Right atrium auricular region (tissue), 2 donors: ENCODE data around the gene ADK. TPM values are rescaled to one million over a fixed set of nuclear protein-coding genes. Genes with fewer than 3 reads are reported as not detected.
"Not testable (repeated sequence)": the region's sequence is repeated elsewhere in the genome, so short reads cannot be mapped to it uniquely, and the experiment has no call there.

Source experiments
- DNase-seq: peaks from one replicate; pipeline ENCODE4 v3.0.0-alpha.2; 2019; ENCODE audit warnings: low spot score
- H3K27ac ChIP-seq, 2 donors: fragments of 200-600 bp; sonication (generic); 1 replicate in 1 of 2; 2 replicates in 1 of 2; pipeline ENCODE4 v1.5.1; 2016 to 2019
- H3K27me3 ChIP-seq, 2 donors: fragments of 200-600 bp; sonication (generic); one replicate each; pipeline versions ENCODE4 v1.5.1 to v1.6.0; 2017 to 2019
- H3K36me3 ChIP-seq: fragments of 200-600 bp; sonication (generic); one replicate; pipeline ENCODE4 v1.5.1; 2016
- H3K4me1 ChIP-seq, 2 donors: fragments of 200-600 bp; sonication (generic); one replicate each; pipeline versions ENCODE4 v1.5.1 to v1.6.0; 2017 to 2019
- H3K4me3 ChIP-seq, 2 donors: fragments of 200-600 bp; sonication (generic); 1 replicate in 1 of 2; 2 replicates in 1 of 2; pipeline ENCODE4 v1.5.1; 2017 to 2019; ENCODE audit warnings: mild to moderate bottlenecking in 1 of 2, moderate library complexity in 1 of 2
- H3K9me3 ChIP-seq, 2 donors: fragments of 200-600 bp; sonication (generic); one replicate each; pipeline ENCODE4 v1.5.1; 2019
- total RNA-seq, 2 donors: library from RNA; depleted of rRNA; stranded (reverse); fragments of >200 nt; gene quantifications; one replicate each; pipeline ENCODE4 v1.1.0, GENCODE V29; 2016
- TF ChIP-seq, protein P1 (sequence below), 2 donors: fragments of 200-600 bp; sonication (generic); IDR thresholded peaks; one replicate each; pipeline ENCODE4 v1.5.1; 2019; ENCODE audit warnings: antibody characterized with exemption in 2 of 2

ADK gene
- total RNA-seq, 2 donors from 2014 or later = 23.7 to 31.6 TPM

DNA sequence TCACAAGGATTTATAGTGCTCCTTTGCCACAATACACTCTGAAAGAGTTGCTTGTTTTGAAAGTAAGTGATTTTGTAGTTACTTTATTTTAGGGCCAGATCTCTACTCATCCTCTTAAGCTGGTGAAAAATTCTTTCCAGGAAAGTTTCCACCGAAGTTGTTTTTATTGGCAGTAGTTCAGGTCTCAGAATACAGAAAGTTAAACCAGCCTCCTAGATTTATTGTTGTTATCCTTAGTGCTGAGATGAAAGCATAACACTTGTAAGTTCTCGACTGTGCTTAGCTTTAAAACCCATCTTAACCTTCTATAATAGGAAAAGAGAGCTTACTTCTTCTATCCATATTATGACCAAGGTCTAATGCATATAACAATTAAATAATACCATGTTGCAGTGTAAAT is 5.9 kb upstream of the ADK start:
- Histone ChIP-seq H3K36me3 (no peaks in the 10 kb centered on the region), H3K4me1 (peaks cover 0 to 28% of the 10 kb centered on the region in 2 donors), H3K9me3 (no peaks in the 10 kb centered on the region), H3K4me3 (no peak overlapping the region), H3K27me3 (no peaks in the 10 kb centered on the region), H3K27ac (no peak overlapping the region)
- DNase-seq = no peak
- TF ChIP-seq, protein P1, sequence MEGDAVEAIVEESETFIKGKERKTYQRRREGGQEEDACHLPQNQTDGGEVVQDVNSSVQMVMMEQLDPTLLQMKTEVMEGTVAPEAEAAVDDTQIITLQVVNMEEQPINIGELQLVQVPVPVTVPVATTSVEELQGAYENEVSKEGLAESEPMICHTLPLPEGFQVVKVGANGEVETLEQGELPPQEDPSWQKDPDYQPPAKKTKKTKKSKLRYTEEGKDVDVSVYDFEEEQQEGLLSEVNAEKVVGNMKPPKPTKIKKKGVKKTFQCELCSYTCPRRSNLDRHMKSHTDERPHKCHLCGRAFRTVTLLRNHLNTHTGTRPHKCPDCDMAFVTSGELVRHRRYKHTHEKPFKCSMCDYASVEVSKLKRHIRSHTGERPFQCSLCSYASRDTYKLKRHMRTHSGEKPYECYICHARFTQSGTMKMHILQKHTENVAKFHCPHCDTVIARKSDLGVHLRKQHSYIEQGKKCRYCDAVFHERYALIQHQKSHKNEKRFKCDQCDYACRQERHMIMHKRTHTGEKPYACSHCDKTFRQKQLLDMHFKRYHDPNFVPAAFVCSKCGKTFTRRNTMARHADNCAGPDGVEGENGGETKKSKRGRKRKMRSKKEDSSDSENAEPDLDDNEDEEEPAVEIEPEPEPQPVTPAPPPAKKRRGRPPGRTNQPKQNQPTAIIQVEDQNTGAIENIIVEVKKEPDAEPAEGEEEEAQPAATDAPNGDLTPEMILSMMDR (IDR thresholded peaks at IDR 0.05) = no peak

DNA sequence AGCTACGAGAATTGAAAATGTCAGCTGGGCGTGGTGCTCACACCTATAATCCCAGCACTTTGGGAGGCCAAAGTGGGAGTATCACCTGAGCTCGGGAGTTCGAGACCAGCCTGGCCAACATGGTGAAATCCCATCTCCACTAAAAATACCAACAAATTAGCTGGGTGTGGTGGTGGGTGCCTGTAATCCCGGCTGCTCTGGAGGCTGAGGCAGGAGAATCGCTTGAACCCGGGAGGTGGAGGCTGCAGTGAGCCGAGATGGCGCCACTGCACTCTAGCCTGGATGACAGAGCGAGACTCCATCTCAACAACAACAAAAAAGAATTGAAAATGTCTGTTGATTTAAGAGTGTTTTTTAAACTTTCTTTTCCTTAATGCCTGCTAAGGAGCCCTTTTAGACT is 4.0 kb upstream of the ADK start:
- not testable (repeated sequence) for H3K27ac ChIP-seq
- H3K4me1 ChIP-seq = peaks cover 0 to 35% of the 10 kb centered on the region in 2 donors

DNA sequence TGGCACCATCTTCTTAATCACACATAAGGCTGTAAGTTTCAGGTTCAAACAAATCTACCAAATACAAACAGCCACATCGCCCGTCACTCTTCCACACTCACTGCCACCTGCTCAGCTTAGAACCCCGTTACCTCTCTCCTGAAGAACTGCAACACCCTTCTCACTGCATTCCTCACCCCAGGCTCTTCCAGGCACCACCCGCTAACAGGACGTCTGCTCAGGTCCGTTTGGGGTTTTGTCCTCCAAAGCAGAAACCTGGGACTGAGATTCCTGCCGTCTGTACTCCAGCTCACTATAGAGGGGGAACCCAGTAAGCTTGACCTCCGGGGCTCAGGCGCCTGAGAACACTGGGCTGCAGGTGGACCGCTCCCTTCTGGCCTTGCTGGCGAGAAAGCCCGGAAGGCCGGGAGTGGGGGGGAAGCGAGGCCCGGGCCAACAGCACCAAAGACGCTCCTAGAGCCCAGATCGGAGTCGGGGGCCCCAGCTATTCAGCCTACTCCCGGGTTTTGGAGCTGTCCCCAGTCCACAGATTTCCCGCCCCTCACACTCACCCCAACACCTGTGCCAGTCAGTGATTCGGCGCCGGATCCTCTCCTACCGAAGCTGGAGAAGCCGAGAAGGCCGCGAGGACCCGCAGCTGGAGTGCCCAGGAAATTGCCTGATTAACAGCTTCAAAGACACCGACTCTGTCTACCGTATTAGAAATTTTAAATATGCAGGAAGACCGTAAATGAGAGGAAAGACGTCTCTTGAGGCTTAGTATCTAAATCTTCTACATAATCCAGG is 624 bp upstream of the ADK start, which contains the start of gene AP3M1:
AP3M1 (minus strand) TSS at position 625 of the 786 bp plus-strand sequence. CDS start 12,449 bp downstream, outside the sequence.
- Histone ChIP-seq H3K4me1 (peaks cover 0 to 42% of the 10 kb centered on the region in 2 donors), H3K36me3 (no peaks in the 10 kb centered on the region), H3K27me3 (no peaks in the 10 kb centered on the region), H3K4me3 (peak within 1 kb of the TSS; percentile 71 to 84), H3K9me3 (no peaks in the 10 kb centered on the region), H3K27ac (peak within 1 kb of the TSS; percentile 85 to 90)
- peak; percentile 78 for DNase-seq
- TF ChIP-seq, protein P1 (IDR thresholded peaks at IDR 0.05) = no peak

More for the DNA sequence above, 4.0 kb upstream of the ADK start:
- not testable (repeated sequence) for H3K27me3 ChIP-seq, H3K36me3 ChIP-seq, H3K4me3 ChIP-seq, H3K9me3 ChIP-seq, DNase-seq

DNA sequence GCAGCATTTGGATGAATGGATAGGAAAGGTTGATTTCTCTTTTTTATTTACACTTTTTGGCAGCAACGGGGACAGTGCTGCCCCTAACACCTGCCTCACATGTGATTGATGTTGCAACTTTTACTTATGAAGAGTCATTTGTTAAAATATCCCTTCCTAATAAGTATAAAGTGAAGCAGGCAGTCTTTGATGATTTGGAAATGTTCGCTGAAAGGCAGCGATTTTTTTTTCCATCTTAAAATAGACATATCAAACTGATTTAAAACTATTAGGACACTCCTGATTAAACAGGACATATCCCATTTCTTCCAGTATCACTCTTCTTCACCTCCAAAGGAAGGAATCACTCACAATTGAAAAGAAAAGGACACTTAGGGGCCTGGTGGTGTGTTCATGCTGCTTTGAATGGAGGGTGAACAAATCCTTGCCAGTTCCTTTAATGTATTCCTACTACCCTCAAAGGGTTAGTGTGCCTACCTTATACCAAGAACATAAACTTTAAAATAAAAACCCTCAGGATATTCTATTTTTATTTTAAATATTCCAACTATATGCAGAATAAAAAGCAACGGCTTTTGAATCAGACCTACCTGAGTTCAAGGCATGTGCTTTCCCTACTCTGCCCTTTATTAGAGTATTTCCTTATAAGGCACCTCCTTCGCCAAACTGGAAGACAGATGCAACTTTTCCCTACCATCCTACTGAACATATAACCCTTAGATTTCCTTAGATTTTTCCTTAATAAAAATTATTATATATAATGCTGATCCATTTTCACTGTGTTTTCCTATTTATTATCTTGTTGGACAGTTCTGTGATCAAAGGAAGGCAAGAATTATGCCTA is 1.1 kb downstream of the ADK start:
- Histone ChIP-seq H3K9me3 (no peaks in the 10 kb centered on the region), H3K4me1 (peaks cover 0 to 43% of the 10 kb centered on the region in 2 donors), H3K36me3 (no peaks in the 10 kb centered on the region), H3K27me3 (no peaks in the 10 kb centered on the region), H3K27ac (peak overlapping the region; percentile 85 to 90), H3K4me3 (peak overlapping the region; percentile 71 to 84)
- no peak for DNase-seq
- TF ChIP-seq, protein P1 (IDR thresholded peaks at IDR 0.05) = no peak

DNA sequence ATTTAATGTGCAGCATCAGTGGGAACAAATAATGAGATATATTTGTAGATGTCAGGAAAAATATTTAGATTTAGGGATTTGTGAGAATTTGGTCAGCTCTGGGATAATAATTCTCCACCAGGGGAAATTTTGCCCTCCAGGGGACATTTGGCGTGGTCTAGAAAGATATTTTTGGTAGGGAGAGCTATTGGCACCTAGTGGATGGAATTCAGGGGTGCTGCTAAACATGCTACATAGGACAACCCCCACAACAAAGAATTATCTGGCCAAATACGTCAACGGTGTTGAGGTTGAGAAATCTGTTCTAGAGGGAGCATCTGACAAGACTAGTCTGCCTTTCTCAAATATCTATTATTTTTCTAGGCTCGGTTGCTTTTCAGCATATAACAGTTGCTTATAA is 2.1 kb downstream of the ADK start:
- Histone ChIP-seq H3K9me3 (no peaks in the 10 kb centered on the region), H3K36me3 (no peaks in the 10 kb centered on the region), H3K27ac (peak overlapping the region; percentile 25 to 90), H3K4me3 (no peak overlapping the region), H3K27me3 (no peaks in the 10 kb centered on the region), H3K4me1 (peaks cover 0 to 44% of the 10 kb centered on the region in 2 donors)
- no peak for DNase-seq
- TF ChIP-seq, protein P1 (IDR thresholded peaks at IDR 0.05) = peak; percentile 21 to 57

DNA sequence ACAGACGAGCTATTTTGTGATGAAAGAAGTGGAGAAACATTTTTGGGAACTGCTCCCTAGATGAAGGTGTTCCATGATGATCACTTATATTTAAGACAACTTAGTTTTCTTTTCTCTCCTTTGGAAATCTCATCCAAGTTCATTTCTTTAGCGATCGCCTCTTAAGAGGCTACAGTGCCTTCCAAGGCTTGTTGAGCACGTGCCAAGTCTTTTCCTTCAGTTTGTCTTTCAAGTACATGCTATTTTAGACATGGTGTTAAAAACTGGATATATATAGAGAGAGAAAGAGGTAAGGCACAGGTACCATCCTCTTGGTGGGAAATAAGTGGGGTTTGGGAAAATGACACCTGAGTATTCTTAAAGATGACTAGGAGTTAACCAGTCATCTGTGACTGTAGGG is 2.7 kb downstream of the ADK start:
- H3K9me3 ChIP-seq = no peaks in the 10 kb centered on the region
- peaks cover 0 to 44% of the 10 kb centered on the region in 2 donors for H3K4me1 ChIP-seq
- TF ChIP-seq, protein P1 (IDR thresholded peaks at IDR 0.05) = no peak
- H3K27me3 ChIP-seq = no peaks in the 10 kb centered on the region
- no peak for DNase-seq
- peak overlapping the region in 1 of 2 donors; percentile 90 for H3K27ac ChIP-seq
- H3K36me3 ChIP-seq = no peaks in the 10 kb centered on the region
- no peak overlapping the region for H3K4me3 ChIP-seq
